Adipocyte (in vitro differentiated cells): ENCODE results near the gene VPS13D.

Experiments used
- DNase-seq: peaks from one replicate; pipeline ENCODE4 v3.0.0-alpha.2; 2015; ENCODE audit warnings: low read depth
- H3K27me3 ChIP-seq: replicated peaks from 2 replicates; pipeline ENCODE4 v1.7.0; 2013; ENCODE audit warnings: mild to moderate bottlenecking, low read length, moderate library complexity; ENCODE audit not compliant: control insufficient read depth, insufficient read depth
- H3K36me3 ChIP-seq: 2 replicates; pipeline ENCODE4 v1.7.0; 2013; ENCODE audit warnings: low read length, mild to moderate bottlenecking, moderate library complexity; ENCODE audit not compliant: control insufficient read depth, insufficient read depth, severe bottlenecking
- H3K4me1 ChIP-seq: 2 replicates; pipeline ENCODE4 v1.7.0; 2013; ENCODE audit warnings: mild to moderate bottlenecking, low read length, moderate library complexity; ENCODE audit not compliant: control insufficient read depth, insufficient read depth
- H3K4me3 ChIP-seq: 2 replicates; pipeline ENCODE4 v1.7.0; 2013; ENCODE audit warnings: mild to moderate bottlenecking, low read length, moderate library complexity
- H3K9ac ChIP-seq: 2 replicates; pipeline ENCODE4 v1.7.0; 2013; ENCODE audit warnings: mild to moderate bottlenecking, low read length, moderate library complexity
- H3K9me3 ChIP-seq: 2 replicates; pipeline ENCODE4 v1.7.0; 2013; ENCODE audit warnings: mild to moderate bottlenecking, low read length, moderate library complexity; ENCODE audit not compliant: control insufficient read depth

VPS13D gene

DNA sequence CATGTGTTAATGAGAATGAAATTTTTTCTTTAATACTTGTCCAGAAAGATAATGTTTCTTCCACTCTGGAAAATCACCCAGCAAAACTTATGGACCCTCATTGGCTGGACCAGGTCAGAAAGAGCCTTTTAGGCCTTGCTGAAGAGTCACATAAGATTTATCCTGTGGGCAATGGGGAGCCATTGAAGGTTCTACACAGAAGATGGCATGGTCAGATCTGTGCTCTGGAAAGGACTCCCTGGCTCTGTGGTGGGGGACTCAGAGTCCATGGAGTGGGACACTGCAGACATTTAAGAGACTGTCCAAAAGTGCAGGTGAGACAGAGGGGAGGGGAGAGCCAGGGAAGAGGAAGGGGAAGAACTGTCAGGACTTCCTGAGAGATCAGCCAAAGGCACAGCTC lies 321.8 kb downstream of the VPS13D start:
- Histone ChIP-seq H3K9ac (no peak overlapping the region), H3K36me3 (no peaks in the 10 kb centered on the region), H3K4me3 (no peak overlapping the region), H3K27me3 (no peaks in the 10 kb centered on the region), H3K9me3 (no peaks in the 10 kb centered on the region), H3K4me1 (peaks cover 49% of the 10 kb centered on the region)
- no peak for DNase-seq

GRCh38 chr1:12552111-12552888 lies 322.5 kb downstream of the VPS13D start:
- H3K4me1 ChIP-seq = peaks cover 49% of the 10 kb centered on the region
- no peak overlapping the region for H3K4me3 ChIP-seq
- H3K27me3 ChIP-seq = no peaks in the 10 kb centered on the region
- no peaks in the 10 kb centered on the region for H3K9me3 ChIP-seq
- no peaks in the 10 kb centered on the region for H3K36me3 ChIP-seq
- no peak for DNase-seq
- no peak overlapping the region for H3K9ac ChIP-seq

- H3K27me3 ChIP-seq = no peaks in the 10 kb centered on the region
- H3K36me3 ChIP-seq = no peaks in the 10 kb centered on the region
- peaks cover 46% of the 10 kb centered on the region for H3K4me1 ChIP-seq
- H3K9me3 ChIP-seq = no peaks in the 10 kb centered on the region
- no peak for DNase-seq
- no peak overlapping the region for H3K4me3 ChIP-seq
- no peak overlapping the region for H3K9ac ChIP-seq
Measured at GRCh38 chr1:12552951-12553921, 323.4 kb downstream of the VPS13D start.

DNA sequence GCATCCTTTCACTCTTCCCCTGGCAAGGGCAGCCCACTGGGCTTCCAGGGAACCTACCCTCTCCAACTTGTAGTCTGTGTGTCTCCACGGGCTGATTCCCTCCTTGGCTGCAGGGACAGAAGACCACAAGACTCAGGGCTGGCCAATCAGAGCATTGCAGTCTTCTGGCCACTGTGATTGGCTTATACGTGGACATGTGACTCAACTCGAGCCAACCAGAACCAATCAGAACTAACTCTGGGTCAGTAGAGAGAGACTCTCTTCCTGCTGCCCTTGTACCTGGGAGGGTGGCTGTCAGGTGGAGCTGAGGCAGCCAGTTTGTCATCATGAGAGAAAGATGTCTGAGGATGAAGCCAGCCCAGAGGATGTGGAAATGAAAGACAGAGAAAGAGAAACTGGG lies 324.1 kb downstream of the VPS13D start:
- Histone ChIP-seq H3K9ac (no peak overlapping the region), H3K36me3 (no peaks in the 10 kb centered on the region), H3K9me3 (no peaks in the 10 kb centered on the region), H3K27me3 (no peaks in the 10 kb centered on the region), H3K4me1 (peaks cover 42% of the 10 kb centered on the region), H3K4me3 (no peak overlapping the region)
- DNase-seq = no peak

GRCh38 chr1:12554521-12555305 lies 324.9 kb downstream of the VPS13D start:
- Histone ChIP-seq H3K4me3 (no peak overlapping the region), H3K9me3 (no peaks in the 10 kb centered on the region), H3K4me1 (peaks cover 35% of the 10 kb centered on the region), H3K36me3 (no peaks in the 10 kb centered on the region), H3K27me3 (no peaks in the 10 kb centered on the region), H3K9ac (no peak overlapping the region)
- DNase-seq = no peak

DNA sequence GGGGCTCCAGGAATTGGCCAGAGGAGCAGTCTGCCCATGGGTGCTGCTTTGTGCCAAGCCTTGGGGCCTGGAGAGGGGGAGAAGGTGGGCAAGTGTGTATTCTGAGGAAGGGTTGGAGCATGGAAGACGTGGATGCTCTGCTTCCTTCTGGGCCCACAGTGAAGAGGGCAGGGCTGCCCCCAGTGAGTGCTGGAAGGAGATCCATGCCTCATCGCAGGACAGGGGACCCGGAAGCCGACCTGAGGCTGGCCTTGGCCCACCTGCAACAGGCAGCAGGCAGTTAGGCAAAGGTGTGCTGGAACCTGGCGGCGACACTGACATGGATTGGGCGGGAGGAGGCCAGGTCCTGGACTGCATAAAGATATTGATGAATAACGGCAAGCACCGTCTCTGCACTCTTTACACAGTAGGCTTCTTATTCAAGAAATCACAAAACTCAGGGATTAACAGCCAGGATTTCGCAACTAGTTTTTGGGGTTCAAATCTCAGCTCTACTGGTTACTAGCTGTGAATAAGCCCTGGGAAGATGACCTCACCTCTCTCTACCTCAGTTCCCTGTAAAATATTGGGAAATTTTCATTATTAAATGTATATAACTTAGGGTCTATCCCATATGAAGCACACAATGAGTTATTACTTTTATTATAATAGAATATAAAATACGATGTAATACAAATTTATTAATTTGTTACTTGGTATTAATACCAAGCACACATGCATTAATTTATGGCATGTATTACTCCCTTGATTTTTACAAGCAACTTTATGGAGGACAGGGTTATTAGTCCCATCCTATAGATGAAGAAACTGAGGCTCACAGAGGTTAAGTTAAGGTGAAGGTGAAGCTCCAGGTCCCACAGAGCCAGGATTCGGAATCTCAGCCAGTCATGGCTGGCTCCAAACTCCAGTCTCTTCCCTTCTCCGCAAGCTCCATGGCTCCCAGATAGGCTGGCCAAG lies 325.9 kb downstream of the VPS13D start:
- Histone ChIP-seq H3K4me1 (peaks cover 26% of the 10 kb centered on the region), H3K4me3 (no peak overlapping the region), H3K9me3 (no peaks in the 10 kb centered on the region), H3K36me3 (no peaks in the 10 kb centered on the region), H3K9ac (peak overlapping the region; percentile 43), H3K27me3 (no peaks in the 10 kb centered on the region)
- DNase-seq = no peak

DNA sequence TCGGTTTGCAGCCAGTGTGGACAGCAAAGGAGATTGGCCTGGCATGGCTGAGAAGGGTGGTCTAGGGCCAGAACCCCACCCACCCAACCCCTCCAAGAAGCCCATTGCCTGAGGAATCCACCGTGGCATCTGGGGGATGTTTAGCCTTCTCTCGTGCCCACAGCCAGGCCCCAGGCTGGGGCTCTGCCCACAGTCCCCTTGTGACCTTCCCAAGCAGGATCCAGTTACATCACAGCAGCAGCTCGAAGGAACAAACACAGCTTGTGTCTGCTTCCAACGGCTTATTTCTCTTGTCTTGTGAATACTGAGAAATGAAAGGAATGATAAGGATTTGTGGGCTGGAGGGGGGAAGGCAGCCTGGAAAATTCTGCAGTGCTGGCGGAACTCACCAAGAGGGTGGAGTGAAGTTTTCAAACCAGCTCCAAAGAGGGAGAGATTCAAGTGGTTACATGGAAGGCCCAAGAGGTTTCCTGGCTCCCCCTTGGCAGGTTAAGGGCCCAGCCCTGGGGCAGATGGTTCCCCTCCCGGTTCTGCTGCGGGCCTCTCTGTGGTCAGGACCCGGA lies 326.6 kb downstream of the VPS13D start:
- peak; percentile 92 for DNase-seq

DNA sequence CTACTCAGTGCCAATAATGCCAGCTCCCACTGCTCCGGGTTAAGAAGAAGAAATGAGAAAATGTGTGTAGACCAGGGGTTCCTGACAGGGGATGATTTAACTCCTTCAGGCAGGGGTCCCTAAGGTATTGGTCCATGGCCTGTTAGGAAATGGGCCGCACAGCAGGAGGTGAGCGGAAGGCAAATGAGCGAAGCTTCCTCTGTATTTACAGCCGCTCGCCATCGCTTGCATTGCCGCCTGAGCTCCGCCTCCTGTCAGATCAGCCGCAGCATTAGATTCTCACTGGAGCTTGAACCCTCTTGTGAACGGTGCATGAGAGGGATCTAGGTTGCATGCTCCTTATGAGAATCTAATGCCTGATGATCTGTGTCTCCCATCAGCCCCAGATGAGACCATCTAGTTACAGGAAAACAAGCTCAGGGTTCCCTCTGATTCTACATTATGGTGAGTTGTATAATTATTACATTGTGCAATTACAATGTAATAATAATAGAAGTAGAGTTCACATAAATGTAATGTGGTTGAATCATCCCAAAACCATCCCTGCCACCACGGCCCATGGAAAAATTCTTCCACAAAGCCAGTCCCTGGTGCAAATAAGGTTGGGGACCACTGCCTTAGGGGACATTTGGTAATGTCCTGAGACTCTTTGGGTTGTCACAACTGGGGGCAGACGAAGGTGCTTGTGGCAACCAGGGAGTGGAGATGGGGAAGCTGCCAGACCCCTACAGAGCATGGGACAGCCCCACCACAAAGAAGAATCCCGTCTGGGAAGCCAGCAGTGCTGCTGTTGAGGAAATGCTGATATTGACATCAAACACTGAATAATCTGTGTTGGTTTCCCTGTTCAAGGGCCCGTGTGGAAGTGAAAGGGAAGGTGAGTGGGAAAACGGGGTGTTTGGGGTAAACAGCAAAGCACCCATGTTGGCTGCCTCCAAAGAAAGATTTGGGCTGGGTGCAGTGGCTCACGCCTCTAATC lies 327.4 kb downstream of the VPS13D start:
- Histone ChIP-seq H3K36me3 (no peaks in the 10 kb centered on the region), H3K27me3 (no peaks in the 10 kb centered on the region), H3K9ac (peak overlapping the region; percentile 72), H3K9me3 (peaks cover under 1% of the 10 kb centered on the region), H3K4me1 (peaks cover 26% of the 10 kb centered on the region), H3K4me3 (peak overlapping the region; percentile 42)
- DNase-seq = peak; percentile 39

More for the DNA sequence above, 326.6 kb downstream of the VPS13D start:
- no peaks in the 10 kb centered on the region for H3K9me3 ChIP-seq
- peak overlapping the region; percentile 42 for H3K4me3 ChIP-seq
- H3K4me1 ChIP-seq = peaks cover 26% of the 10 kb centered on the region
- no peaks in the 10 kb centered on the region for H3K27me3 ChIP-seq
- H3K9ac ChIP-seq = peak overlapping the region; percentile 72
- H3K36me3 ChIP-seq = no peaks in the 10 kb centered on the region

GRCh38 chr1:12561121-12561520 lies 331.3 kb downstream of the VPS13D start:
- Histone ChIP-seq H3K36me3 (peaks cover 3% of the 10 kb centered on the region), H3K27me3 (no peaks in the 10 kb centered on the region), H3K4me3 (no peak overlapping the region), H3K4me1 (peaks cover 20% of the 10 kb centered on the region), H3K9ac (no peak overlapping the region), H3K9me3 (peaks cover 19% of the 10 kb centered on the region)
- DNase-seq = no peak
